ENCODE measurements around the gene TNK1.

- TF ChIP-seq CTCF (IDR thresholded peaks at IDR 0.05; ENCODE audit: extremely low read depth in 1 of 2, insufficient read depth in 1 of 2, low read depth in 1 of 2, low read length in 2 of 2) (no peak), JUN (IDR thresholded peaks at IDR 0.05; ENCODE audit: borderline replicate concordance, insufficient read depth, insufficient read length, low read depth) (no peak), POLR2AphosphoS5 (IDR thresholded peaks at IDR 0.05; ENCODE audit: insufficient read depth, low read depth, low read length) (no peak), EZH2 (IDR thresholded peaks at IDR 0.05; ENCODE audit: borderline replicate concordance, low read depth, low read length, severe bottlenecking) (no peak), POLR2A (IDR thresholded peaks at IDR 0.05; ENCODE audit: low read depth, low read length) (no peak)
Measured at GRCh38 chr17:7352910-7353635, 27.8 kb upstream of the TNK1 start.
